AG08396 (cell line): ENCODE results near the gene ARL4C.

Experiments used
- DNase-seq: peaks from one replicate; pipeline ENCODE4 v3.0.0; 2012; ENCODE audit warnings: low spot score, mixed read lengths

Gene ARL4C

DNA sequence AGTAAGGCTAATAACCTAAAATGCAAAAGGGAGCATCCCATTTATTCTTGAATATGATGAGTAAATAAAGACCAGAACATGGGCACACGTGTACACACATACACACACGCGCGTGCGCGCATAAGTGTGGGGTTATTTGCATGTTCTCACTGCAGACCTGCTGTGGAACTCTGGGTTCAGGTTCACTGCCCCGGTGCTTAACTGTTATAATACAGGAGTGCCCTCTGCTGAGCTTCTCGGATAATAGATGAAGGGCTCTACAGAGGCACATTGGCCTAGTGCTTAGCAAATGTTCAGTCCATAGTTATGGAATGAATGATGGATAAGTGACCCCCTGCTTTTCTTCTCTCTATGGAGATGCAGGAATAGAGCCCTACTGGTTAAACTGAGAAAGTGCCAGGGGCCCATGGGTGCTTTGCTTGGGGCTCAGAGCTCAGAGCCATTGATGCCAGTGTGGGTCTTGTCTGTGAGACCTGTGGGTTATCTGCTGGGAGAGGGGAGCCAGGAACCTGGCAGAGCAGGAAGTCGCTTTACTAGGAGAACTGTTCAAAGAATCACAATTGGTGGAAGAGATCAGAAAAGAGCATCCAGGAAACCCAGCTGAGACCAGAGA lies 3.6 kb upstream of the ARL4C start:
- DNase-seq, result peak; percentile 57

DNA sequence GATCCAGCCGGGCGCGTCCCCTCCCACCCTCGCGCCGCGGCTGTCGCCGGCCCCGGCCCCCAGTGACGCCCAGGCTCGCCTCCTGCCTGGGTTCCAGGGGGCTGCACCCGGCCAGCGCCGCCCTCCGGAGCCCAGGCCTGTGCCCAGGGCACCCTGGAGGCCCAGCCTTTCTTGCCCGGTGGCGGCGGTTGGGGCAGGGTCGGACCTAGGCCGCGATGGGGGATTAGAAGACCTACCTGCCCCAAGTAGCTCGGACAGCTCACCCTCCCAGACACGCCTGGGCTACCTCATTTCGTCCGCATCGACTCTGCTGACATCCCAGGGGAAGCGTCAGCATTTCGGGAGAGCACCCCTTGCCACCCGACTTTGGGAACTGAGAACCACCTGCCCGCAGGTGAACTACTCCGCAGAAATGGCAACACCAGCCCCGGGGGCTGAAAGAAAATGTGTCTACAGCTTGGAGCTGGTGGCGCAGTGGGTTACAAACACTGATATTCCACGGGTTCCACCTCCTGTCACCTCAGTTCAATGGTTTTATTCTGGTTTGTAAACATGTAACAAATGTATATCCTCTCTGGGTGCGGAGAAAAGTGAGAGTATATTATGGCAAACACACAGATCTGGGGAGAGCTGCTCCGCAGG lies 834 bp upstream of the ARL4C start:
- DNase-seq, result no peak

DNA sequence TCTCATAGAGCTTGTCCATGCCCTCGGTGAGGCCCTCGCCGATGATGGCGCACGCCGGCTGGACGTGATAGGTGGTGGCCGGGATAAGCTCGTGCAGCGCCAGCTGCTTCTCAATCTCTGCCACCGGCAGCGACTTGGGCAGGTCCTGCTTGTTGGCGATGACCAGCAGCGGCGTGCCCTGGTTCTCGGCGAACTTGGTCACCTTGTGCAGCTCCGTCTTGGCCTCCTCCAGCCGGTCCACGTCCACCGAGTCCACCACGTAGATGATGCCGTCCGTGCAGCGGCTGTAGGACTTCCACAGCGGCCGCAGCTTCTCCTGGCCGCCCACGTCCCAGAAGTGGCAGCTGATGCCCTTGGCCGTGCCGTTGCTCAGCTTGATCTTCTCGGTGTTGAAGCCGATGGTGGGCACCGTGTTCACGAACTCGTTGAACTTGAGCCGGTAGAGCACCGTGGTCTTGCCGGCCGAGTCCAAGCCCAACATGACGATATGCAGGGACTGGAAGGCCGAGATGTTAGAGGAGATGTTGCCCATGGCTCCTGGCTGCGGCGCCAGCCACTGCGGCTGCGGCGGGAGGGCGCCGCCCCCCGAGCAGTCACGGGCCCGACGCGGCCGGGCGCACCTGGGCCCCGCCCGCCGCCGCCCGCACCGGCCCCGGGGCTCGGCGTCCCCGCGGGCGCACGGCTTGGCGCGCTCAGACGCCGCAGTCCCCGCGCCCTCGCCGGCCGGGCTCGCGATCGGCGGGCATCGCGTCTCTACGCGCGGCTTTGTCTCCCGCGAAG lies 636 bp downstream of the ARL4C start:
- DNase-seq, result peak; percentile 25

DNA sequence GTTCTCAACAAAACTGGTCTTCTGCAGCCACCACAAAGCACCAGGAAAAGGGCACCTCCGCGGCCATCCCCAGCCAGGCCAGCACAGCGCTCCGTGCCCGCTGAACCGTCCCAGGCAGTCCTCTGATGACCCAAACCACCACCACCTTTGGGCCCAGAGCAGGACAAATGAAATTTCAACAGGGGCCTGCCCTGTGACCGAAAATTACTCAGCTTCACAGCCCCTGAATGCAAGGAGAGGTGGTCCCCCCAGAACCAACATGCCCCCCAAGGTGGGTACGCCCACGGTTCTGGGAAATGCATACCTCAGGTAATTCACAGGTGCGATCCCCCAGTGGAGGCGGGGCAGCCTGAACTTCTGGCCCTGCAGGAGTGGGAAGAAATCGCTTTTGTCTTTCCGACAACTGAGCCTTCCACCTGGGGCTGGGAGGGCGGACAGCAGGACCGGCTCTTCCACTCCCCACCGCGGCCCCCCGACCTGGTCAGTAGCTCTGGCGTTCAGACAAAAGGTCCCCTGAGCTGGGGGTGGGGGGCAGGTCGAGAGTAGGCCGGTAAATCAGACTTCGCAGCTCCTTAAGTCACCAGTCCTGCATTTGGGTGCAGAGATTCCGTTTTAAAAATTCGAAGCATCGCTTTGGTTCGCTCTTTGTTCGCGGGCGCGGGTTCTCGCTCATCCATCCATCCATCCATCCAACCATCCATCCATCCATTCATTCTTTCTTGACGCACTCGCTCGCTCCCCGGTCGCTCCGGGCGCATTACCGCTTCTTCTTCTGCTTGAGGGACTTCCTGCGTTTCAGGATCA lies 1.4 kb downstream of the ARL4C start:
- peak; percentile 47 for DNase-seq

DNA sequence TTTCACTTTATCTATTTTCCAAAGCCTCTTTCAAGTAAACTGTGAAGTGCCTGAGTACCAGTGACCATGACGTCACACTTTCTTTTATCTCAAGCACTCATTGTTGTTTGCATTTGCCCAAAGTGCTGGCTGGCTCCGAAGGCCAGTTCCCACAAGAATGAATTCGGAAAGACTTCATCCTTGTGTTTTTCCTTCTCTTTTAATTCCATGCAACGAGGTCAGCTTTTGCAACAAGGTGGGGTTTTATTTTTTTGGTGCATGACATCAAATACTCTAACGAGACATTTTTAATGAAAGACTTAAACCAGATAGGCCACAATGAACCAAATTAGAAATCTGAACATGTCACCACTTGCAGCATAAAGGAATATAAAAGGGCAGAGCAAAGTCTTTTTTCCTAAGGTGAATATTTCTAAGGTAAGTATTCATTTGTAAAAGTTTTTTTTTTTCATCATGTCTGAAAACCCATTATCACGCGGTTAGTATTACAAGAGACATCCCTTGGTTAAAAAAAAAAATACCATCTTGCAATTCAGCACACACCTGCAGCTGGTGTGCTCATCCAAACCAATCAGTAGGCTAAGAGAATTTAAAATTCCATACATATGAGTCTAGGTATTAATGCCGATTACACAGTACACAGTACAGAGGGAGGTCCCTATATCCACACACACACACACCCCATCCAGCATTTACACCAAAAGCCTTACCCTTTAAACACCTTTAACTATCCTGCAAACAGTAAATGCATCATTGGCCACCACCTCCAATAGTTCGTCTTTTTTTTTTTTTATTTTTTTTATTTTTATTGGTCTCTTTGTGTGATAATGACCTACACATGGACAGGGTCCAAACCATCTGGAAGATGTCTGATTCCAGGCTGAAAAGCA lies 2.3 kb downstream of the ARL4C start:
- DNase-seq, result peak; percentile 40

DNA sequence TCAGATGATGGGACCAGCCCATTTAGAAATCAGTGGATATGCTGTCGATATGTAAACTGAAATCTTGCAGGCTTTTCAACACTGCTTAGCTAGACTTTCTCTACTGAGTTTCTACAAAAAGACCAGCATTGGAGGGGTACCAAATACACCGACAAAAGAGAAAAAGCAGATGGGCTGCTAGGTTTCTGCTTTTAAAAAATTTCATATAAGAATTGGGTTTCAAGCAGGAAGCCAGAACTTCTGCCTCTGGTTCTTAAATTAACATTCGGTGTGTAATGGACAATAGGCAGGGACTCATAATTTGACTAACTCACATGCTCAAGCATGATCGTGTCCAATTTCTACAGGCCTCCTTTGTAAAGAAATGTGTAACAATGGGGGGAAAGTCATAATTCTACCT lies 3.1 kb downstream of the ARL4C start:
- DNase-seq, result no peak

DNA sequence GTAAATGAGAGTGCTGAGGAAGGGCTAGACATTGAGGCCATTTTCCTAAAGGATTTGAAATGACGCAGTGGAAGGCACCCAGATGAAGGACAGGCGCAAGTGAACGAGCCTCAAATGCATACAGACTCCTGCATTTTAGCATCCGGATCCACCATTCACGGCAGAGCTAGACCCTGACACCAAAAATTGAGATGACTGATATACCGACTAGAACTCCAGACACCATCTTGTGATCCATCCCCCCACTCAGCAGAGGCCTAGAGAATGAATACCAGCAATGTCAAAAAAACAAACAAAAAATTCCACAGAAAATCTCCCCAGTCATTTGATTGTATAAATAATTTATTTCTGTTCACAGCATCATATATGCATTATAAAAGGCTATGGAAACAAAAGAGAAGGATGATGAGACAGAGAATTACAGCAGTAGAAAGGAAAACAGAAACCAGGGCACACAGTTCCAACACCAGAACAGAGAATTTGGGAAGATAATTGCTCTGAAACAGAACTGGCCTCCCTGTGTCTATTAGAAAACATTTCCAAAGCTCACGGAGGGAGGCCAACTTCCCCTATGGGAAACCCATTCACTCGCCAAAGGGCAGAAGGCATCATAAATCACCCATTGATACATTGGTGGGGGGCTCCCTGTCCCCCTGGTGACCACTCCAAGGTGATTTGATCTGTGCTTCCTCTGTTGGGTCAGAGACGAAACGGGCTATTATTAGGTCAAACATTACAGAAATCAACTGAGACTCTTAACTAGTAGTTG lies 4.0 kb downstream of the ARL4C start:
- no peak for DNase-seq

DNA sequence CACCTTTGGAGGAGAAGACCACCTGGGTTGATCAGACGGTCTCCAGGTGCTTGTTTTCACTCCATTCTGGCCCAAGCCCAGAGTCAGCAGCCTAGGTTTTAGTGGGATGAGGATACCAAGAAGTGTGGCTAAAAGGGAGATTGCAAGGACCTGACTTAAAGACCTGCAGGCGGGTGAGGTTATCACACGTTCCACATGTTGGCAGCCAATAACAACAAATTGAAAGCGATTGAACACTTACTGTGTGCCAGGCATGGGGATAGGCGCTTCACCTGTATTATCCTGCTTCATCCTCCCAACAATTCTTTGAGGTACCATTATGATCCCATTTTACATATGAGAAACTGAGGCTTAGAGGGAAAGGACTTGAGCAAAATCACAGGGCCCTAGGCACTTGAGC lies 5.0 kb downstream of the ARL4C start:
- DNase-seq, result no peak

DNA sequence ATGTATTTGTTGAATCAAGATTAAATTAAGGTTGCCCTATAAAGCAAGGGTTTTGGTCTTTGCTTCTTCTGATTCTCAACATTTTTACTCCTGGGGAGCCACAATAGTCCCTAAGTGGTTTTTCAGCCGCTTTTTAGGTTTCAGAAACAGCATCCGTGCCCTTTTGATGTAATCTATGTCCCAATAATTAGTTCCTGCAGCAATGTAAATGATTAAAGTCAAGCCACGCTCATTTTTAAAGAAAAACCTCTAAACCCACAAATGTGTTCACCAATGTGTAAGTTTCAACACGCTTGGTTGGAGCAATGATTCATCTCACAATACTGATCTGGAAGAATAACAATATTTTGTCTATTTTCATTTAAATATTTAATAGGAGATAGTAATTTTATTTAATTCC lies 5.6 kb downstream of the ARL4C start:
- no peak for DNase-seq

DNA sequence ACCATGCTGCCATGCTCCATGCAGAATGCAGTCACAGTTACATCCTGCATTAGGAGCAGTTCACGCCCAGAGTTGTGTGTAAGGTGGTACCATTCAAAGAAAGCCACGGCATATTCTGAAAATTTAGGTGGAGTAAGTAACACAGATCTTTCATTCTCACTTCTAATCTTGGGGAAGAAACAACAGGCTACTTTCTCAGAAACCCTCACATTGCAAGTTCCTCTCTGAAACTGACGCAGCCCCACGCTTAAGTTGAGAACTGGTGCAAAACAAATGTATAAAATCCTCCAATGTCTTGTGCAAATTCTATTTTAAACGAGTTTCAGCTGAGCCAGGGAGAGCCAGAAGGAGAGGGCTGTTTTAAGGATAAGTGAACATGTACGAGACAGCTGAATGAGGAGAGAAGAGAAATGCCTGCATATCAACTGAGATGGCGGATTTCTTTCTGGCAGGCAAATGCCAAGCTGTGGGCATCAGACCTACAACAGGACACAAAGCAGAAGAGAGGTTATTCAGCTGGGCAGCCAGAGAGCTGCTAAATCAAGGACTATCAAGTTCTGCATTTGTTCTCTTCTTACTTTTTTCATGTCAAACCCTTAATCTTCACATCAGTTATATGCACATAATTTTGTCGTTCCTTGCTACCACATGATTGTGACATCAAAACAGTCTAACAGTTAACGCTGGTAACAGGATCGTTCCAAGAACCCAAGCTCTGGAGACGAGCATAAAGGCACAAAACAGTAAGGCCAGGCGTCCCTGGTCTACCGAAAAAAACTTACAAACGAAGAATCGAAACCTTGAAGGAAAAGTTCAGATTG lies 6.4 kb downstream of the ARL4C start:
- DNase-seq, result no peak

DNA sequence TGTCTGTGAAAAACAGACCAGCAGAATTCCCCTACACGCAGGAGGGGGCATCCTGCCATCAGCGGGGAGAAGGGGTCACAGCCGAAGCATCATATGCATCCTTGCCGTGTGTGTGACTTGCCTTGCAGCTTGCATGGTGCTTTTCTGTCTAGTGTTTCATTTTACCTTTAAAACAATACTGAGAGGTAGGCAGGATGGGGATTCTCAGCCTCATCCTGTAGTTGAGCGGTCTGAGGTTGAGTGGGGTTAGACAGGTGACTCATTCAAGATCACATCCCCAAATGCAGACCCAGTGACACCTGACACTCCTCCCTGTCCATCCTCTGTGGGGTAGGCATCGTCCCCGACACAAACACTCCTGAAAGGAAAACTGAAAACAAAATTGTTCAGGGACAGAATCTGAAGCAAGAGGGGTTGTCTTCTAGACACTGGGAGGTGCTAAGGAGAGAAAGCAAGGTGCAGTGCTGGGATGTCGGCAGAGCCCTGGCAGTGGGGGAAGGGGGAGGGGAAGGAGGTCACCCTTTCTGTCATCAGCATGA lies 7.9 kb downstream of the ARL4C start:
- no peak for DNase-seq

DNA sequence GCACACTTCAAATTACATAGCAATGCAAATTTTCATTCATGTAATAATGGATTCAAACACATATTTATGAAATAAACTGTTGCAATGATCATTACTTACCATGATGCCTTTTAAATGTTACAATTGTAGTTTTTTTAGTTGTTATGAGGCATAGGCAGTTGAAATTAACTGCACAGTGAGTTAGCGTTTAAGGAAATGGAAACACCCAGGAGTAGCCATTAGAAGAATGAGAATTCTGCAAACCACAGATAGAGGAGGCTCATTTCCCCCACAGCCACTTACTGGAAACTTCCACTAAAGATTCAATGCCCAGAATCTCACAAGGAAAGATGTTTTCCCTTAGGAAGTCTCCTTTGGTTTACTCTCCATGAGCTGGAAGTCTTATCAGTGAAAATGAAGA lies 8.4 kb downstream of the ARL4C start:
- no peak for DNase-seq

DNA sequence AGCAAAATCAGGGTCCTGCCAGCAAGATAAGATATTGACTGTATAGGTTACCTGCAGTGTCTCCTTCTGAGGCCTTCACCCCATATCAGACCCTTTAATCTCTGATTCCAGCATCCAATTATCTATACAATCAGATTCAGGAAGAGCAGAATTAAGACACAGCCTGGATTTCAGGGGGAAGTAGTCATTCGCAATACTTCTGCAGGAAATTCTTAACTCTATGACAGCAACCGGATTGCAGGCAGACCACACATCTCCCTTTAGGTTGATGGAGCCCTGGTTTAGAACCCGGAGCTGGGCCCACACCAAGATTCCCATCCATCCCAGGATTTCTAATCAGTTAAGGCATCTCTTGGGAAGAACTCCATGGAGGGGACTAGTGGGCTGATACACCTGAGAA lies 9.5 kb downstream of the ARL4C start:
- no peak for DNase-seq

DNA sequence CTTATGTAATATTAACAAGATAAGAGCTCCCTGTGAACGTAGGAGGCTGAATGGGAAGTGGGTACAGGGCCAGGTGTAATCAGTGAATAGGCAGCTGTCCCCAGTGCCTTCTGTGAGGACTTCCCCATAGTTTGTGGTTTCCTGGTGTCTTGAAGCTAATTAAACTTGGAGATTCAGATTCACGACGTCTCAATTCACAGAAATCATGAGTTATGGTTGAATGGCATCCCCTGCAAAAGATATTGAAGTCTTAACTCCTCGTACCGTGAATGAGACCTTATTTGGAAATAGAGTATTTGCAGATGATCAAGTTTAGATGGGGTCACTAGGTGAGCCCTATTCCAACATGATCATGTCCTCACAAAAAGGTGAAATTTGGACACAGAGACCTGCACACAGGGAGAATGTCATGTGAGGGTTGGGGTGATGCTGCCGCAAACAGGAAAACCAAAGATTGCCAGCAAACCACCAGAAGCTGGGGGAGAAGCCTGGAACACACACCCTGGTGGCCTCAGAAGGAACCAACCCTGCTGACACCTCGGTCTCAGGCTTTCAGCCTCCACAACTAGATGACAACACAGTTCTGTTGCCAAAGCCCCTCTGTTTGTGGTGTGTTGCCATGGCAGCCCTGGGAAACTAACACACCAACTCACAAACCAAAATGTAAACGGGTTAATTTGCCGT lies 13.2 kb downstream of the ARL4C start:
- DNase-seq, result no peak

DNA sequence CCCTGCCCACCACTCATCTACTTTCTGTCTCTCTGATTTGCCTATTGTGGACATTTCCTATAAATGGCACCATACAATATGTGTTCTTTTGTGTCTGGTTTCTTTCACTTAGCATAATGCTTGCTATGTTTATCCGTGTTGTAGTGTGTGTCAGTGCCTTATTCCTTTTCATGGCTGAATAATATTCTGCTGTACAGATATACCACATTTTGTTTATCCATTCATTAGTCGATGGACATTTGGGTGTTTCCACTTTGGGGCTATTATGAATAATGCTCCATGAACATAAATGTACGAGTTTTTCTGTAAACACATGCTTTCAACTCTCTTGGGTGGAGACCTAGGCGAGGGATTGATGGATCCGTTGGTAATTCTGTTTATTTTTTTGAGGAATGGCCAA lies 15.6 kb downstream of the ARL4C start:
- no peak for DNase-seq

DNA sequence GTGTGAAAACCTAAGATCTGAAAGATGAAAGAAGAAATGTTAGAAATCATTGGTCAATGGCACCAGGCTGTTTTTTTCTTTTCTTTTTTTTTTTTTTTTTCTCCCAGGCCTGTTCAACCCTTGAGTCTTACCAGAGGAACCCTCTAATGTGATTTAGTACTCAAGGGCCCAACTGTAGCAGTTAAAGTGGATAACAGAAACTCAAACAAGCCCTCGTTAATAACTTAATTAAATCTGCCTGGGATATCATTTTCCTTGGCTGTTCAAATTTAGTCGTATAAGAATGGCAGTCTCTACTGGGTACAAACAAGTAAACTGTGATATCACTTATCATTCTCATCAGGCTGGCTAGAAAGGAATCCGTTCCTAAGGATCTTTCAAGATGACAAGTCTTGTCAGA lies 16.5 kb downstream of the ARL4C start:
- DNase-seq, result no peak

DNA sequence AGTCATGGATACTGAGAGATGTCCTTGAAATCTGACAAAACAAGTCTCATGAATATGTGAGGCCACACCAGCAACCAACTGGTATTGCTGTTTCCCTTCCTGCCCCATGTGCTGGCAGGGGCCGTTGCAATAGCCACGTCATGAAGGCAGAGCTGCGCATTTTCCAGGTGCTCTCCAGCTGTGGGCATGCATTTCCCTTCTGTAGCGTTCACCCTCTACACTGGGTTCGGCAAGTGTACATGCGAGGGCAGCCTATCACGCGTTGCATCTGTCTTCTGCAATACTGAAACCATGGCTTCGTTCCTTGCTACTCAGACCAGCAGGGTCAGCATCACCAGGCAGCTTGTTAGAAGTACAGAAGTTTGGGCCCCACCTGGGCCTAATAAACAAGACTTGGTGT lies 17.4 kb downstream of the ARL4C start:
- DNase-seq, result no peak

DNA sequence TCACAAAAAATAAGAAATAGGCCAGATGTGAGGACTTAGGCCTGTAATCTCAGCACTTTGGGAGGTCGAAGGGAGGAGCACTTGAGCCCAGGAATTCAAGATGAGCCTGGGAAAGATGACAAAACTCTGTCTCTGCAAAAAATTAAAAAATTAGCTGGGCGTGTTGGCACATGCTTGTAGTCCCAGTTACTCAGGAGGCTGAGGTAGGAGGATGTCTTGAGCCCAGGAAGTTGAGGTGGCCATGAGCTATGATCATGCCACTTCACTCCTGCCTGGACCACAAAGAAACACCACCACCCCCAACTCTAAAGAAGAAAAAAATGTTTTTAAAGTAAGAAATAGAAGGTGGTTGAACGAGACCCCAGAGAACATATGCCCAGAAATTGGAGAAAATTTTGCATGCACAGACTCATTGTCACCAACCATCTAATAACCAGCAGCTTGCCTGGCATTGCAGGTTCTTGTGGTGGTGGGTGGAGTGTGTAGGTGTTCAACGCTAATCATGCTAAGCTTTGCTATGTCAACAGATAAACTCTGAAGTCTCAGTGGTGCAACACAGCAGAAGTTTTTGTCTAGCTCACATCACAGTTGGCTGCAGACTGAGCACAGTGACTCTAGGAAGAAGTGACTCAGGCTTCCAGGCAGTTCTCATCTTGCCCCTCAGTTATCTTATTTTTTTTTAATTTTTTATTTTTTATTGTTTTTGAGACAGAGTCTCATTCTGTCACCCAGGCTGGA lies 18.6 kb downstream of the ARL4C start:
- DNase-seq, result no peak
